ENCODE data around the gene OTUB2.
A peak's percentile ranks its signal among the peaks of the same experiment; 100 is the strongest.
"Not testable (repeated sequence)": the region's sequence is repeated elsewhere in the genome, so short reads cannot be mapped to it uniquely, and the experiment has no call there.

The OTUB2 gene

DNA sequence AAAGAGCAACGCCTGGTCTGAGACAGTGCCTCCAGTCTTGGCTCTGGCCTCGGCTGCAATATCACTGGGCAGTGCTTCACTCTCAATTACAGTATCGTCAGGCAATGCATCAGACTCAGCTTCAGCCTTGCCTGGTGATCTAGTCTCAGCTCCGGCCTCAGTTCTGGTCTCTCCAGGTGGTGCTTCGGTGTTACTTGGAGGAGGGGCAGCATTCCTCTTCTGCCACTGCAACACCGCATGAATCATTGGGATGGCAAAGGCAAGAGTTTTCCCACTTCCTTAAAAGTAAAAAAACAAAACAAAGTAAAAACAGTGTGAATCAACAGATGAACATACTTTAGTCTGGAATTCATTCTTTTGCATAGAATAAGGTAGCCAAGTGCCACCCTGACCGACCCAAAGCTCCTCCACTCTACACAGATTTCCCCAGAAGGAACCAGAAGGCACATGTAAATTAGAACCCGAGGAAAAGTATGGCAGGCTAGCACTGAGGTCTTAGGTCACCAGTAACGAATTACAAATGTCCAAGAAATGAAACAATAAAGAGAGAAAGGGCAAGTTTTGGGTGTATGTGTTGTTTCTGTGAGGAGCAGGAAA lies 36.3 kb downstream of the OTUB2 start:
- DNase-seq = no peak

DNA sequence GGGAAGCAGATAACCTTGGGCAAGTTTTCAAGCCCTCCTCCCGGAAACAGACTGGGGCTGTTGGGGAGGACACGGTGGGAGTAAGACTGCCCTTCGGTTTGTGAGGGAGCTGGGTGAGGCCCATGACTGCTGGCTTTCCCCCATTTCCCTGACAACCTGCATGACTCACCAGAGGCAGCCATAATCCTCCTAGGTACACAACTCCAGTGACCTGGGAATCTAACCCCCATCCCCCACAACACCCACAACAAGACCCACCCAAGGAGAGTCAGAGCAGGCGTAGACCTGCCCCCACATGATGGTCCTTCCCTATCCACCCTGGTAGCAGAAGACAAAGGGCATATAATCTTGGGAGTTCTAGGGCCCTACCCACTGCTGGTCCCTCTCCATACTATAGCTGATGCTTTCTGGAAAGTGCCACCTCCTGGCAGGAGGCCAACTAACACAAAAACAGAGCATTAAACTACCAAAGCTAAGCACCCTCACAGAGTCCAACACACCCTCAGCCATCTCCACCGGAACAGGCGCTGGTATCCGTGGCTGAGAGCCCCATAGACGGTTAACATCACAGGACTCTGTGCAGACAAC lies 40.0 kb downstream of the OTUB2 start:
- DNase-seq = peak; percentile 3

DNA sequence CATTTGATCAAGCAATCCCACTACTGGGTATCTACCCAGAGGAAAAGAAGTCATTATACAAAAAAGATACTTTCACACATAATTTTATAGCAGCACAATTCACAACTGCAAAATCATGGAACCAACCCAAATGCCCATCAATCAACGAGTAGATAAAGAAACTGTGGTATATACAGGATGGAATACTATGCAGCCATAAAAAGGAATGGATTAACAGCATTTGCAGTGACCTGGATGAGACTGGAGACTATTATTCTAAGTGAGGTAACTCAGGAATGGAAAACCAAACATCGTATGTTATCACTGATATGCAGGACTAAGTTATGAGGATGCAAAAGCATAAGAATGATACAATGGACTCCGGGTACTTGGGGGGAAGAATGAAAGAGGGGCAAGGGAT lies 45.9 kb downstream of the OTUB2 start:
- DNase-seq = not testable (repeated sequence)

DNA sequence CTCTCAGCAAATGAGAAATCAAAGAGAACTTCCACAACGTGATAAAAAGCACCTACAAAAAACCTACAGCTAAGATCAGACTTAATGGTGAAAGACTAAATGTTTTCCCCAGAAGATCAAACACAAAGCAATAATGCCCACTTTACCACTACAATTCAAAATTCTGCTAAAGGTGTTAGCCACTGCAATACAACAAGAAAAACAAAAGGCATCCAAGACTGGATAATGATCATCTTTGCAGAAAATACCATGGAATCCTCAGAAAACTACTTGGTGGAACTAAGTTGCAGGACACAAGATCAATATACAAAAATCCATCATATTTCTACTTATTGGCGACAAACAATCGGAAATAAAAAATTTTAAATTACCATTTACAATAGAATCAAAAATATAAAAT lies 48.4 kb downstream of the OTUB2 start:
- DNase-seq = no peak

DNA sequence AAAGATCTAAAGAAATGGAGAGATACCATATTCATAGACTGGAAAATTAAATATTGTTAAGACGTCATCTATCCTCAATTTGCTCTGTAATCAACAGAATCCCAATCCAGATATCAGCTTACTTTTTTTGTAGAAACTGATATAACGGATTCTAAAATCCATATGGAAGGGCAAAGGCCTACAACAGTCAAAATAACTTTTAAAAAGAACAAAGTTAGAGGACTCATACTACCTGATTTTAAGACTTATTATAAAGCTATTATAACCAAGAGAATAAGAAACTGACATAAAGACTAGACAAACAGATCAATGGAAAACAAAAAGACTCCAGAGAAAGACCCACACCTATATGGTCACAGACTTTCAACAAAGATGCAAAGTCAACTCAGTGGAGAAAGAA lies 48.9 kb downstream of the OTUB2 start:
- no peak for DNase-seq

DNA sequence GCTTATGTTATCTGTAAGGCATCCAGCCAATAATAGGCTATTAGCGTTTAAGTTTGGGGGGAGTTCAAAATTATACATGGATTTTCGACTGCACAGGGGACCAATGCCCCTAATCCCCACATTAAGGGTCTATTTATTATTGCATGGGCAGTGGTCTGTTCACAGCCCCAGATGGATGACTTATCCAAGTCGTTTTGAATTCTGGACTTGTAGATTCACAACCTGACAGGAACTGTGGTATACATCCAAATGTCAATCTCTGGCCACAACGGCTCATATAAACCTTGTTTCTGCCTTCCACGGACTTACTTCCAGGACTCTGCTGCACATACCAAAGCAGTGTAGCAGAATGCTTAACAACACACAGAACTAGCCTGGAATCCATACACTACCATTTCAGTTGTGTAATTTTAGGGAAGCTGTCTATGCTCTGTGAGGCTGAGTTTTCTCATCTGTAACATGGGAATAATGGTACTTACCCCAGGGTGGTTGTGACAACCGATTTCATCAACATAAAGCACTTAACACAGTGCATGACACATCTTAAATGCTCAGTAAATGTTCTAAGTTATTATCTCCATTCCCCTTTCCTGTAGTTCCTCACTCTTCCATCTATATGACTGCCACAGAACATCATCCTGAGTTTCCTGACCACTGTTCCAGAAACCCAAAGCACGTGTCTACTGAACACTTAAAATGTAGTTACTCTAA lies 51.1 kb downstream of the OTUB2 start:
- DNase-seq = no peak

DNA sequence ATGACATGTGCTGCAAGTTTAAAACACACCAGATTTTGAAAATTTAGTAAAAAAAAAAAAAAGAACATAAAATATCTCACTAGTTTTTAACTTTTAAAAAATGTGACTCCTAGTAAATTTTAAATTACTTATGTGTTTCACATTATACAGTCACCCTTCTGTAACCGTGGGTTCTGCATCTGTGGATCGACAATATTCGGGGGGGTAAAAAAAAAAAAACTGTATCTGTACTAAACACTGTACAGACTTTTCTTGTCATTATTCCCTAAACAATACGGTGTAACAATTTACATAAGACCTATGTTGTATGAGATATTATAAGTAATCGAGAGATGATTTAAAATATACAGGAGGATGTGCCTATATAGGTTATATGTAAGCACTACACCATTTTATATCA lies 51.7 kb downstream of the OTUB2 start:
- DNase-seq = no peak

DNA sequence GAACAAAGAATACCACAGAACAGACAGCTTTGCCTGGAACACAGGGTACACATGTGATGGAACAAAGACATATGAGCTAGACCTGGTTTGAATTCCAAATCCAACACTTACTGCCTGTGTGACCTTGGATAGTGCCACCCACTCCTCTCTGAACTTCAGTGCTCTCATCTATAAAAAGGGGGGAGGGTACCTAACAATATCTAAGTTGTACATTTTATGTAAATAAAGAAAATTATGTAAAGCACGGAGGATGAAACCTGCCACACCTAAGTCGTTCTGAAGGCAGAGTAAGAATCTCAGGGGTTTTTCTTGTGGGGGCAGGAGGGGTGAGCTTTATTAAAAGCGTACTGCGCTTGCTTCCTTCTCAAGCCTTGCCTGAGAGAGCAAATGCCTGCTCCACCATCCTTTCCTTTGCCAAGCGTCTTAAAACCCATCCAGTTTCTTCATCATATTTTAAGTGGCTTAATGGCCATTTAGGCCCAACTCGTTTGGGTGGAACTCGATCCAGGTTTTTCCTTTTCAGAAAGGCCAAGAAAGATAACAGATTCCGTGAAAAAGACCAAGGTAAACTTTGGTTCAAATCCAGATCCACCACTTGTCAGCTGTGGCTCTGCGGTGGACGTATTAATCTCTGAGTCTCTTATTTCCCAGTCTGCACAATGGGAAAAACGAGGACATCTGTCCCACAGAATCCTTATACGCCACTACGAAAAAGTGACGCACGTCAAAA lies 53.9 kb downstream of the OTUB2 start:
- DNase-seq = no peak

DNA sequence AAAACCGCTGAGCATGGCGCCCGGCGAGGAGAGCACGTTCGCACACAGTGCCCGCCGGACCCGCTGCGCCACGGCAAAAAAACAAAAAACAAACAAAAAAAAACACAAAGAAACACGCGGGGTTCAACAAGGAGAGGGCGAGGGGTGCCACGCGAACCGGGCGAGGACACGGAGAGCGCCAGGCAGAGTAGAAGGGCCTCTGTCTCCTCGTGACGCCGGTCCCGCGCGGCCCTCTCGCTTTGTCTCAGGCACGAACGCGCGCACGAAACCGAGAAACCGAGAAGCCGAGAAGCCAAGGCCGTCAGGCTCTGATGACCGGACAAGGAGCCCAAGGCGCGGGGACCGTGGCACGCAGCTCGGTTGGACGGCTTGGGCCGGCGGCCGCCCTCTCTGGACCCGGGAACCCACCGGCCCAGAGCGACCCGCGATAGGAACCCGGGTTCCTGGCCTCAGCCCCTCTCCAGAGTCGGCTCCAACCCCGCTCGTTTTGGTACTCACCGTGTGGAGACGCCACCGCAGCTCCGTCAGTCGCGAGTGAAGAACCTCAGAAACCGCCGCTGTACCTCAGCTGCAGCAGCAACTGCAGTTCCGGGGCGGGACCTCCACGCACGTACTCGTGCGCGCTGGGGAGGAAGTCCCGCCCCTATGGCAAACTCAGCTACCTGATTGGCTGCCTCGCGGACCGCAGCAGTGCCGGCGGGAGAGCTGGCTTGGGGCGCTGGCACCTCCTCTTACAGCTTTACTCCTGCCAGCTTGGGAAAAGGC lies 54.7 kb downstream of the OTUB2 start, which contains the start of the genes DDX24 and IFI27L1:
DDX24 (minus strand) TSS at position 582 of the 765 bp plus-strand sequence. CDS start 1,460 bp downstream, outside the sequence.
IFI27L1 (plus strand) TSS at position 690 of the 765 bp plus-strand sequence. CDS start 15,628 bp downstream, outside the sequence.
- DNase-seq = peak; percentile 91

DNA sequence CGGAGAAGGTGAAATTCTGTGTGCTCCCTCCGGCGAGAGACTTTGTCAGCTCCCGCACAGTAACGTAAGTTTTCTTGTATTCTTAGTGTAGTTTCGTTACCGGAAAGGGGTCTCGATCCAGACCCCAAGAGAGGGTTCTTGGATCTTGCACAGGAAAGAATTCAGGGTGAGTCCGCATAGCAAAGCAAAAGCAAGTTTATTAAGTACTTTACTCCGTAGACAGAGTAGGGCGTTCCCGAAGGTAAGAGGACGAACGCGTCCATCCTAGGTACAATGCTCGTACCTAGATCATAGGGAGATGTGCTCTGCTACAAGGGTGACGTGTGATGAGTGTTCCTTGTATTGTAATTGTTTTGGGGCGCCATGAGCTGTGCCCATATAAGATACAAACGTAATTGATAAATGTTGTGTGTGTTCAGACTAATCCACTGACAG lies 55.3 kb downstream of the OTUB2 start:
- DNase-seq = no peak

DNA sequence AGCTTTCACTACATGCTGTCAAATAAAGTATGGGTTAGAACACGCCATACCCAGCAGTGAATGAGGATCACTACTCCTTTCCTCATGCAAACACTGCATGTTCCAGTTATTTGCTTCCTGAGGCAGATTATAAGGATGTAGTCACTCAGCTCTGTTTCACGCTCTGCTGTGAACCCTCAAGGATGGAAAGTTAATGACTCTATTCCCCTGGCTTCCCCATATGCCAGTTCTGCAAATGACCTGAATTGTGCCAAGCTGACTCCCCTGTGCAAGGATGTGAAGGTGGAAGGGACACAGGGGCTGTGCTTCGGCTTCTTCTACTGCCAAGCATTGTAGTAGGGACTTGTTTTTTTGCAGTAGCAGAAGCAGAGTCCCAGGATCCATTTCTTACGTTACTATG lies 61.8 kb downstream of the OTUB2 start:
- no peak for DNase-seq

DNA sequence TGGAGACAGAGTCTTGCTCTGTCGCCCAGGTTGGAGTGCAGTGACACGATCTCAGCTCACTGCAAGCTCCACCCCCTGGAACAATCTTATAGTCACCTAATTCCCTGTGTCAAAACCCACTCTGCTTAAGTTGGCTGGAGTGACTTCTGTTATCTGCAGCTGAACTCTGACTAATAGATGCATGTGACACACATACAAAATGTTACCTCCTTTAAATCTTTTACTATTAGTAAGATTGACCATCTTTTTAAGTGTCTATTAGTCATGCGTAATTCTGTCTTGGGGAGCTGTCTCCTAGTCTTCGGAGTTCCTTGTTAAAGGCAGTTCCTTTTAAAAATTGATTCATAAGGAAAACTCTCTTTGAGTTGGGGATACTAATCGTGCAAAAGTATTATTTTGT lies 62.4 kb downstream of the OTUB2 start:
- DNase-seq = no peak

DNA sequence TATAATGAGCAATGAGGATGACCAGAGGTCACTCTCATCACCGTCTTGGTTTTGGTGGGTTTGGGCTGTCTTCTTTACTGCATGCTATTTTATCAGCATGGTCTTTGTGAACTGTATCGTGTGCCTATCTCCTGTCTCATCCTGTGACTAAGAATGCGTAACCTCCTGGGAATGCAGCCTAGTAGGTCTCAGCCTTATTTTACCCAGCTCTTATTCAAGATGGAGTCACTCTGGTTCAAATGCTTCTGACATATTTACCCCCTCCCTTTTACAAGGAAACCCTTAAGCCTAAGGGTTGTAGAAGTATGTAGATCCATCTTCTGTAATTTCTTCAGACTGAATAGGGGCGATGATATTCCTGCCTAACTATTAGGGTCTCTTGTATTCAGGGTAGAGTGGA lies 63.3 kb downstream of the OTUB2 start:
- DNase-seq = no peak

DNA sequence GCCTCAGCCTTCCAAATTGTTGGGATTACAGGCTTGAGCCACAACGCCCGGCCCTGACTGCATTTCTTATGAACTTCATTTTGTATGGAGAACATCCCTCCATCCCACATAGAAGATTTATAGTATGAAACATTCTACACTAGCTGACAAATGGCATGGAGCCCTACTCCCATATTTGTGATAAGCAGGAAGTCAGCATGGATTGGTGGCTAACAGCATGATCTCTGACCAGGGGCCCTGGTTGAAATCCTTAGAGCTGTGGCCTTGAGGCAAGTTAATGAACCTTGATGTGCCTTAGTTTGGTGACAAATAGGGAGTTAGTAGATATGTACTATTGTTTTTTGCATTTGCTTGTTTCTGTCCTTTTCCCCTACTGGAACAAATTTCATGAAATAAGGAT lies 67.3 kb downstream of the OTUB2 start:
- DNase-seq = no peak

DNA sequence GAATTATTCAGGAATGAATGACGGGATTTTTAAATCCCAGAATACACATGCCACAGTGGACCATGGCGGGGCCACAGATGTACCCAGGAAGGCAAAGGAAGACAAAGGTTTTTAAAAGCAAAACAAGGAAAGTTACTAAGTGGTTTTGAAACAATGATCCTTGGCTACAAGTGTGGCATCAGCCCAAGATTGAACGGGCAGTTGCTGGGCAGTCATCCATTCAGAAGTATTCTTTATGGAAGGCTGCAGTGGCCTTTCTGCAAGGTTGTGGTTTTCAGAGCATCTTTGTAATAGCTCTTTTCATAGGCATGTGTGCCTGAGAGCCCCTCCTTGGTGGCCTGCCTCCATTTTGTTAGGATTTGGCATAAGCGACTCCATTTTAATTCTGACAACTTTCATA lies 71.0 kb downstream of the OTUB2 start:
- no peak for DNase-seq
